ENCODE results near the gene GPR33.
"Not testable (repeated sequence)": the region's sequence is repeated elsewhere in the genome, so short reads cannot be mapped to it uniquely, and the experiment has no call there.

Gene GPR33, protein sequence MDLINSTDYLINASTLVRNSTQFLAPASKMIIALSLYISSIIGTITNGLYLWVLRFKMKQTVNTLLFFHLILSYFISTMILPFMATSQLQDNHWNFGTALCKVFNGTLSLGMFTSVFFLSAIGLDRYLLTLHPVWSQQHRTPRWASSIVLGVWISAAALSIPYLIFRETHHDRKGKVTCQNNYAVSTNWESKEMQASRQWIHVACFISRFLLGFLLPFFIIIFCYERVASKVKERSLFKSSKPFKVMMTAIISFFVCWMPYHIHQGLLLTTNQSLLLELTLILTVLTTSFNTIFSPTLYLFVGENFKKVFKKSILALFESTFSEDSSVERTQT

DNA sequence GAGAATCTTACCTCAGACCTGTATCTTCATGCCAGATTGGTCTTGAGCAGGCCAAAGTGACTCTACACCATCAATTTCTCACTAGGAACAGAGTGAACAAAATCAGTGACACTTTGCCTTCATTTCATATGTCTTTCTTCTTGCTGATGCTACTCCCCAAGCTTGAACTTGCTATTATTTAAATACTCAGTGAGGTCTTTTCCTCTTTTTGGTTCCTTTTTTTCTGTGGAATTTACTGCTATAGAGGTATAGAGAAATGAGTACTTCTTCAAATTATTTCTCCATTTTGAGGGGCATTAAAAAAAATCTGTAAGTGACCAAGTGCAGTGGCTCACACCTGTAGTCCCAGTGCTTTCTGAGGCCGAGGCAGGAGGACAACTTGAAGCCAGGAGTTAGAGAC, at the start of gene GPR33:
Gene GPR33, minus strand, starts transcription at position 154 of the 400 bp plus-strand sequence. CDS start 4,074 bp downstream, outside the sequence.
- no peak for DNase-seq

GRCh38 chr14:31536201-31536960, 48.5 kb upstream of the GPR33 start:
- no peak for DNase-seq

GRCh38 chr14:31530136-31530535, 42.3 kb upstream of the GPR33 start:
- DNase-seq: no peak

- DNase-seq: no peak
Observed at GRCh38 chr14:31529053-31529452, 41.2 kb upstream of the GPR33 start.

DNA sequence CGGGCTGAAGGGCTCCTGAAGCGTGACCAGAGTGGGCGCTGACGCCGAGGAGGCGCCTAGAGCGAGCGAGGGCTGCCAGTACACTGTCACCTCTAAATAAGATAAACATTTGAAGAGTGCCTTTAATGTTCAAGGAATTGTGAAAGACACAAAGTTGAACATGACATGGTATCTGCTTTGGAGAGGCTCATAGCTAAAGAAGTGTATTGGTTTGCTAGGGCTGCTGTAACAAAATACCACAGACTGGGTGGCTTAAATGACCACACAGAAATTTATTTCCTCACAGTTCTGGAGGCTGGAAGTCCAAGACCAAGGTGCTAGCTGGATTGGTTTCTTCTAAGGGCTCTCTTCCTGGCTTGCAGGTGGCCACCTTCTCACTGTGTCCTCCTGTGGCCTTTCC, 39.7 kb upstream of the GPR33 start:
- no peak for DNase-seq

DNA sequence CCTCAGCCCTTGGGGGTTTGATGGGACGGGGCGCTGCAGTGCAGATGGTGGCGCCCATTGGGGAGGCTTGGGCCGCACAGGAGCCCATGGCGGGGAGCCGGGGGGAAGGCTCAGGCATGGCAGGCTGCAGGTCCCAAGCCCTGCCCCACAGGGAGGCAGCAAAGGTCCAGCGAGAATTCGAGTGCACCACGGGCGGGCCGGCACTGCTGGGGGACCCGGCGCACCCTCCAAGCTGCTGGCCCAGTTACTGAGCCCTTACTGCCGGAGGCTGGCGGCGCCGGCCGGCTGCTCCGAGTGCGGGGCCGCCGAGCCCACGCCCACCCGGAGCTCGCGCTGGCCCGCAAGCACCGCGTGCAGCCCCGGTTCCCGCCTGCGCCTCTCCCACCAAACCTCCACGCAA, 39.2 kb upstream of the GPR33 start:
- DNase-seq: no peak

DNA sequence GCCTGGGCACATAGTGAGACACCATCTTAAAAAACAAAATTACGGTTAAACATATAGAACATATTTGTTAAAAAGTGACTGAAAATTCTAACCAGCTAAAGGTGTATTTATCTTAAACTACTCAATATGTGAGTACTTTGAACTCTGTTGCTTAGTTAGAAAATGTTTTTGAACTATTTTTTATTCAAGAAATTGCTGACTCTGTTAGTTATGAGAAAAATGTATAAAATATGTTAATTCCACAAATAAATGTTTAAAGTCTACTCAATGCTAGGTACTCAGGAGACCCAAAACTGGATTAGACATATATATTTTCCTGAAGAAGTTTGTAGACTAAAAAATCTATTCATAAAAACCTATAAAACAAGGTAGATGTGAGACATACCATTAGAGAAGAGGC, 23.0 kb upstream of the GPR33 start:
- no peak for DNase-seq

- no peak for DNase-seq
Observed at GRCh38 chr14:31510222-31510621, 22.4 kb upstream of the GPR33 start.

GRCh38 chr14:31508135-31508534, 20.3 kb upstream of the GPR33 start:
- no peak for DNase-seq

DNA sequence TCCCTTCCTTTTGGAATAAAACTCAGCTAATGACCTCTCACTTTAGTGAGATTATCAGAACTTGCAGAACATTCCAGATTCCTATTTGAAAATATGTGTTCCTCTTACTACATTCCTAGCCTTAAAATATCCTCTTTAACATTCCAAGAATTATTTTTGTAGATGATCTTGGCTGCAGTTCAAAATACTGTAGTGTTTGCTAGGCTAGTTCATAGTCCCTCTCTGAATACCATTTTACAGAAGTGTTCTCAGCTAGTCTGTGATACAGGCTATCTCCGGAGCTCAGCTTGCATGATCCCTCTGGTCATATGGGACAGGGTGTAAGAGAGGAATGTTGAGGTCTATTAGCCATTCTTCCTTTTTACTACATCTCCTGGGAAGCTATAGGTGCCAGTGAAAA, 17.6 kb upstream of the GPR33 start:
- DNase-seq: no peak

DNA sequence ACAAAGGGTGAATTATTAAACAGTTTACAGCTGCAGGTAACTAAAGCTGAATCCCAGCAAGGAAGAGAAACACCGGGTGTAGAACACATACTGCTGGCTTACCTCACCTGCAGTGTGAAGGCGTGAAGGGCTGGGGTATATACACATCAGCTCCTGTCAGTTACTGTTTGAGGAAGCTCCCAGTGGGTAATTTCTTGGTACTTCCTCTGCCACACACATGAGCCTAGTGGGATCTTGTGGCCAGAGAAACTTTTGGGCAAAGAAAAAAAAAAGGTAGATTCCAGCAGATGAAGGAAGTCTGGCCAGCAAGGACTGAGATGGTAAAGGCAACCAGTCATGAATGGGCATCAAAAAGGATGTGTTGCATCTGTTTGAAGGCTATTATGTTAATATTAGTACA, 14.0 kb upstream of the GPR33 start:
- no peak for DNase-seq

GRCh38 chr14:31492759-31493498, 5.1 kb upstream of the GPR33 start:
- no peak for DNase-seq

- no peak for DNase-seq
Observed at GRCh38 chr14:31489691-31490090, 1.9 kb upstream of the GPR33 start.

- DNase-seq: no peak
Observed at GRCh38 chr14:31486764-31487163, 1.1 kb downstream of the GPR33 start.

- no peak for DNase-seq
Observed at GRCh38 chr14:31484754-31485153, 3.1 kb downstream of the GPR33 start.

- no peak for DNase-seq
Observed at GRCh38 chr14:31480156-31480555, 7.7 kb downstream of the GPR33 start.

- DNase-seq: no peak
Observed at GRCh38 chr14:31479027-31479426, 8.8 kb downstream of the GPR33 start.

- DNase-seq: no peak
Observed at GRCh38 chr14:31477248-31477647, 10.6 kb downstream of the GPR33 start.

- no peak for DNase-seq
Observed at GRCh38 chr14:31476131-31476866, 11.5 kb downstream of the GPR33 start.

GRCh38 chr14:31466554-31466953, 21.3 kb downstream of the GPR33 start:
- no peak for DNase-seq

GRCh38 chr14:31465111-31465510, 22.7 kb downstream of the GPR33 start:
- no peak for DNase-seq

DNA sequence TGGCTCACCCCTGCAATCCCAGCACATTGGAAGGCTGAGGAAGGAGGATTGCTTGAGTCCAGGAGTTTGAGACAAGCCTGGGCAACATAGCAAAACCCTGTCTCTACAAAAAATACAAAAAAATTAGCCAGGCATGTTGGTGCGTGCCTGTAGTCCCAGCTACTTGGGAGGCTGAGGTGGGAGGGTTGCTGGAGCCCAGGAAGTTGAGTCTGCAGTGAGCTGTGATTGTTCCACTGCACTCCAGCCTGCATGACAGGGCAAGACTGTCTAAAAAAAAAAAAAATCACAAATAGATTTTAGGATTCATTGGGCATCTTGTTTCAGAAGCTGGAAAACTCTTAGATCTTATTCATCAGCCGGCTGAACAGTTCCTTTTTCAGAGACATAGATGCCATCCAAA, 25.4 kb downstream of the GPR33 start:
- not testable (repeated sequence) for DNase-seq

- no peak for DNase-seq
Observed at GRCh38 chr14:31461545-31461944, 26.3 kb downstream of the GPR33 start.
